Ascending aorta (tissue), 2 donors: ENCODE results near the gene WNT1. TPM values are rescaled to one million over a fixed set of nuclear protein-coding genes. Genes with fewer than 3 reads are reported as not detected.
A peak's percentile ranks its signal among the peaks of the same experiment; 100 is the strongest.

Source experiments
- DNase-seq, 2 donors: peaks; one replicate each; pipeline ENCODE4 v3.0.0-alpha.2; 2019; ENCODE audit warnings: low spot score in 2 of 2
- H3K27ac ChIP-seq, 2 donors: fragments of 200-600 bp; sonication (generic); one replicate each; pipeline ENCODE4 v1.5.1; 2016 to 2017; ENCODE audit warnings: mild to moderate bottlenecking in 1 of 2
- H3K27me3 ChIP-seq: fragments of 200-600 bp; sonication (generic); one replicate; pipeline ENCODE4 v1.5.1; 2017
- H3K36me3 ChIP-seq, 2 donors: fragments of 200-600 bp; sonication (generic); one replicate each; pipeline ENCODE4 v1.5.1; 2016
- H3K4me1 ChIP-seq, 2 donors: fragments of 200-600 bp; sonication (generic); one replicate each; pipeline ENCODE4 v1.5.1; 2016 to 2017; ENCODE audit warnings: mild to moderate bottlenecking in 1 of 2
- H3K4me3 ChIP-seq, 2 donors: fragments of 200-600 bp; sonication (generic); one replicate each; pipeline ENCODE4 v1.5.1; 2016 to 2017; ENCODE audit warnings: mild to moderate bottlenecking in 1 of 2
- H3K9me3 ChIP-seq, 2 donors: fragments of 200-600 bp; sonication (generic); one replicate each; pipeline ENCODE4 v1.5.1; 2016
- intact Hi-C: fragments of 100-400 bp; cut with DNase I; formaldehyde crosslinking; loops from one replicate; pipeline ENCODE4 v1.15.1; 2023
- total RNA-seq: library from RNA; depleted of rRNA; stranded (reverse); fragments of >200 nt; gene quantifications from one replicate; pipeline ENCODE4 v1.1.0, GENCODE V29; 2016
- TF ChIP-seq, protein P1 (sequence below), 3 experiments: fragments of 200-600 bp in 2 of 3; fragments of 450-650 bp in 1 of 3; sonication (generic) in 2 of 3; IDR thresholded peaks; one replicate each; pipeline ENCODE4 v1.5.1; 2016 to 2019; ENCODE audit warnings: antibody characterized with exemption in 3 of 3, mild to moderate bottlenecking in 1 of 3, moderate library complexity in 1 of 3

Gene WNT1
- total RNA-seq, 1 donor from 2014 or later: not detected

DNA sequence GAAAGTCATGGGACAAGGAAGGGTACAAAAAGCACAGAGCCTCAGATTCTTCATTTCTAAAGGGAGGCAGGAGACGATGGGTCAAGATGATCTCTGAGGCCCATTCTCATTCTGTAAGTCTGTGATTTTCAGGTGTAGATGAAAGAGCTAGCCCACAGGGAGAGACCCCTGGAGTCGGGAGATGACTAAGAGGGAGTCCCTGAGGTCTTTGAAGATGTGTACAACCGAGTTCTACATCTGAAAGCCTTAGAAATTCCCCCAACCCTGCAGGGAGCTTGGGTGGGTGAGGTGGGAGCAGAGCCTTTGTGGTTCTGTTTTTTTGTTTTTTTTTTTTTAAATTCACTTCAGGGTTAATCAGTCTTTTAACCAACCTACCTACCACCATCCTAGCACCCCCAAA is 9.7 kb upstream of the WNT1 start:
- no peaks in the 10 kb centered on the region for H3K36me3 ChIP-seq
- H3K27me3 ChIP-seq: peaks cover 4% of the 10 kb centered on the region
- no peak overlapping the region for H3K4me3 ChIP-seq
- no peaks in the 10 kb centered on the region for H3K9me3 ChIP-seq
- DNase-seq: no peak
- TF ChIP-seq, protein P1, sequence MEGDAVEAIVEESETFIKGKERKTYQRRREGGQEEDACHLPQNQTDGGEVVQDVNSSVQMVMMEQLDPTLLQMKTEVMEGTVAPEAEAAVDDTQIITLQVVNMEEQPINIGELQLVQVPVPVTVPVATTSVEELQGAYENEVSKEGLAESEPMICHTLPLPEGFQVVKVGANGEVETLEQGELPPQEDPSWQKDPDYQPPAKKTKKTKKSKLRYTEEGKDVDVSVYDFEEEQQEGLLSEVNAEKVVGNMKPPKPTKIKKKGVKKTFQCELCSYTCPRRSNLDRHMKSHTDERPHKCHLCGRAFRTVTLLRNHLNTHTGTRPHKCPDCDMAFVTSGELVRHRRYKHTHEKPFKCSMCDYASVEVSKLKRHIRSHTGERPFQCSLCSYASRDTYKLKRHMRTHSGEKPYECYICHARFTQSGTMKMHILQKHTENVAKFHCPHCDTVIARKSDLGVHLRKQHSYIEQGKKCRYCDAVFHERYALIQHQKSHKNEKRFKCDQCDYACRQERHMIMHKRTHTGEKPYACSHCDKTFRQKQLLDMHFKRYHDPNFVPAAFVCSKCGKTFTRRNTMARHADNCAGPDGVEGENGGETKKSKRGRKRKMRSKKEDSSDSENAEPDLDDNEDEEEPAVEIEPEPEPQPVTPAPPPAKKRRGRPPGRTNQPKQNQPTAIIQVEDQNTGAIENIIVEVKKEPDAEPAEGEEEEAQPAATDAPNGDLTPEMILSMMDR (IDR thresholded peaks at IDR 0.05): no peak
- intact Hi-C loops: no loop called here
- no peak overlapping the region for H3K27ac ChIP-seq
- peaks cover 0 to 8% of the 10 kb centered on the region in 2 donors for H3K4me1 ChIP-seq

GRCh38 chr12:48969160-48969771 is 8.9 kb upstream of the WNT1 start:
- H3K27me3 ChIP-seq: peaks cover 4% of the 10 kb centered on the region
- H3K4me3 ChIP-seq: no peak overlapping the region

GRCh38 chr12:48969833-48970701 is 8.1 kb upstream of the WNT1 start:
- intact Hi-C loops: no loop called here
- Histone ChIP-seq H3K9me3 (no peaks in the 10 kb centered on the region), H3K27me3 (peaks cover 4% of the 10 kb centered on the region), H3K27ac (no peak overlapping the region), H3K36me3 (no peaks in the 10 kb centered on the region), H3K4me3 (peak overlapping the region in 1 of 2 donors; percentile 10), H3K4me1 (peaks cover 0 to 8% of the 10 kb centered on the region in 2 donors)
- DNase-seq: no peak
- TF ChIP-seq, protein P1 (IDR thresholded peaks at IDR 0.05): peak in 1 of 3 experiments; percentile 7

More at GRCh38 chr12:48969160-48969771, 8.9 kb upstream of the WNT1 start:
- intact Hi-C loops: no loop called here
- no peak for DNase-seq
- Histone ChIP-seq H3K4me1 (peaks cover 0 to 8% of the 10 kb centered on the region in 2 donors), H3K27ac (no peak overlapping the region), H3K36me3 (no peaks in the 10 kb centered on the region), H3K9me3 (no peaks in the 10 kb centered on the region)
- TF ChIP-seq, protein P1 (IDR thresholded peaks at IDR 0.05): no peak

- H3K27ac ChIP-seq: no peak overlapping the region
- H3K4me3 ChIP-seq: peak overlapping the region in 1 of 2 donors; percentile 55
- no peak for DNase-seq
- H3K9me3 ChIP-seq: no peaks in the 10 kb centered on the region
- intact Hi-C loops: no loop called here
- H3K27me3 ChIP-seq: peaks cover 4% of the 10 kb centered on the region
- no peaks in the 10 kb centered on the region for H3K36me3 ChIP-seq
- TF ChIP-seq, protein P1 (IDR thresholded peaks at IDR 0.05): no peak
- peaks cover 0 to 8% of the 10 kb centered on the region in 2 donors for H3K4me1 ChIP-seq
Observed at GRCh38 chr12:48970702-48971334, 7.3 kb upstream of the WNT1 start.

DNA sequence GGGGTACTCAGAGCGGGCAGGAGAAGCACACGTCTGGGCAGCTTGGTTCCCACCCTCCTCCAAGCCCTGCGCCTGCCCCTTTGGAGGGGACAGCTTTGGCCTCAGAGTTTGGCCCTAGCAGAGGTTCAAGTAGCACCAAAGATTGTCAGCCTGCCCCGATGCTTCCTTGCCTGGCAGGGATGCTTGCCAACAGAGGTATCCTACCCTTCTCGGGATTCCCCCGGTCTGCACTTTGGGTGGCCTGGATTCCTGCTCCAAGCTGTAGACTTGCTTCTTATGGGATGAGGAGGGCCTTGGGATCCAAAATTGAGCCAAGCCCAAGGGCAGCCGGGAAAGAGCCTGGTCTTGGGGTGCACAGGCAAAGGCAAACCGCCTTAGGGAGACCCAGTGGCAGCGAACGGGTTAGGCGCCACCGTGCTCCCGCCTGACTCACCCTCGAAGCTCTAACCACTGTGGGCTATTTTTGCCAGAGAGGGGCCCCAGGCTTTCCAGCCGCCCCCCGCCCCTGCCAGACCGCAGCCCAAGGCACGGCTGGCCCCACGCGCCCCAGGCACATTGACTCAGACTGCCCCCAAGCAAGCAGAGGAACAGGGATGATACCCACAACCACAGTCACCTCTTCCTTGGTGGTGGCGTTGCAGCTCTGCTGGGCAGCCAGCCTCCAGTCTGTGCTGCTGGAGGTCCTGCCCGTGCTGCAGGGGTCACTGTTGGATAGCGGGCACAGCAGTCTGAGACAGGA is 5.7 kb upstream of the WNT1 start:
- TF ChIP-seq, protein P1 (IDR thresholded peaks at IDR 0.05): no peak
- Histone ChIP-seq H3K27ac (no peak overlapping the region), H3K9me3 (no peaks in the 10 kb centered on the region), H3K4me3 (no peak overlapping the region), H3K36me3 (no peaks in the 10 kb centered on the region), H3K4me1 (peaks cover 0 to 8% of the 10 kb centered on the region in 2 donors), H3K27me3 (peaks cover 6% of the 10 kb centered on the region)
- intact Hi-C loops: no loop called here
- no peak for DNase-seq
